Measurements from ENCODE around the gene RSF1. TPM values are rescaled to one million over a fixed set of nuclear protein-coding genes. Genes with fewer than 3 reads are reported as not detected.

Gene RSF1
- total RNA-seq, 1 donor from 2014 or later, result 151 TPM

GRCh38 chr11:77758331-77758730 lies 62.2 kb downstream of the RSF1 start:
- DNase-seq (ENCODE audit: low spot score in 2 of 2) (no peak), FAIRE-seq (no peak)

- DNase-seq (ENCODE audit: low spot score in 2 of 2), result no peak
- FAIRE-seq, result no peak
Observed at GRCh38 chr11:77753230-77753629, 67.3 kb downstream of the RSF1 start.

- FAIRE-seq, result no peak
- no peak for DNase-seq (ENCODE audit: low spot score in 2 of 2)
Observed at GRCh38 chr11:77752516-77752915, 68.0 kb downstream of the RSF1 start.

- DNase-seq (ENCODE audit: low spot score in 2 of 2) (no peak), FAIRE-seq (no peak)
Observed at GRCh38 chr11:77750394-77751156, 69.9 kb downstream of the RSF1 start.

- no peak for DNase-seq (ENCODE audit: low spot score in 2 of 2)
- FAIRE-seq, result no peak
Observed at GRCh38 chr11:77749232-77749631, 71.3 kb downstream of the RSF1 start.

GRCh38 chr11:77748266-77748665 lies 72.3 kb downstream of the RSF1 start:
- FAIRE-seq (no peak), DNase-seq (ENCODE audit: low spot score in 2 of 2) (no peak)

GRCh38 chr11:77747381-77747969 lies 73.0 kb downstream of the RSF1 start:
- no peak for FAIRE-seq

GRCh38 chr11:77736473-77736872 lies 84.0 kb downstream of the RSF1 start:
- FAIRE-seq, result no peak

More at GRCh38 chr11:77747381-77747969, 73.0 kb downstream of the RSF1 start:
- no peak for DNase-seq (ENCODE audit: low spot score in 2 of 2)

GRCh38 chr11:77734890-77735289 lies 85.6 kb downstream of the RSF1 start:
- FAIRE-seq (no peak), DNase-seq (ENCODE audit: low spot score in 2 of 2) (no peak)

More at GRCh38 chr11:77736473-77736872, 84.0 kb downstream of the RSF1 start:
- no peak for DNase-seq (ENCODE audit: low spot score in 2 of 2)

GRCh38 chr11:77732143-77732542 lies 88.4 kb downstream of the RSF1 start:
- FAIRE-seq (no peak), DNase-seq (ENCODE audit: low spot score in 2 of 2) (no peak)

GRCh38 chr11:77730789-77731188 lies 89.7 kb downstream of the RSF1 start:
- no peak for DNase-seq (ENCODE audit: low spot score in 2 of 2)
- FAIRE-seq, result no peak

- FAIRE-seq (no peak), DNase-seq (ENCODE audit: low spot score in 2 of 2) (no peak)
Observed at GRCh38 chr11:77729063-77729462, 91.5 kb downstream of the RSF1 start.

GRCh38 chr11:77728203-77728786 lies 92.2 kb downstream of the RSF1 start:
- no peak for FAIRE-seq

GRCh38 chr11:77726524-77726923 lies 94.0 kb downstream of the RSF1 start:
- DNase-seq (ENCODE audit: low spot score in 2 of 2), result no peak
- no peak for FAIRE-seq

More at GRCh38 chr11:77728203-77728786, 92.2 kb downstream of the RSF1 start:
- no peak for DNase-seq (ENCODE audit: low spot score in 2 of 2)

- FAIRE-seq (no peak), DNase-seq (ENCODE audit: low spot score in 2 of 2) (no peak)
Observed at GRCh38 chr11:77725433-77725832, 95.1 kb downstream of the RSF1 start.

- DNase-seq (ENCODE audit: low spot score in 2 of 2), result no peak
- no peak for FAIRE-seq
Observed at GRCh38 chr11:77724636-77725035, 95.9 kb downstream of the RSF1 start.

- DNase-seq (ENCODE audit: low spot score in 2 of 2), result no peak
- no peak for FAIRE-seq
Observed at GRCh38 chr11:77723024-77723423, 97.5 kb downstream of the RSF1 start.

- DNase-seq (ENCODE audit: low spot score in 2 of 2) (no peak), FAIRE-seq (no peak)
Observed at GRCh38 chr11:77710358-77710757, 110.2 kb downstream of the RSF1 start.

GRCh38 chr11:77705876-77706579 lies 114.5 kb downstream of the RSF1 start:
- FAIRE-seq (no peak), DNase-seq (ENCODE audit: low spot score in 2 of 2) (no peak)

- DNase-seq (ENCODE audit: low spot score in 2 of 2), result no peak
- no peak for FAIRE-seq
Observed at GRCh38 chr11:77705195-77705875, 115.2 kb downstream of the RSF1 start.

GRCh38 chr11:77704029-77704428 lies 116.5 kb downstream of the RSF1 start:
- FAIRE-seq, result no peak
- no peak for DNase-seq (ENCODE audit: low spot score in 2 of 2)
